Trophoblast cell (in vitro differentiated cells and primary cell): ENCODE data around the gene RBL2.

Source experiments
- DNase-seq, 2 donors: peaks; one replicate each; pipeline ENCODE4 v3.0.0-alpha.2; 2016
- H2AFZ ChIP-seq: 2 replicates; pipeline ENCODE4 v1.6.1; 2013; ENCODE audit warnings: low read length, moderate library complexity, mild to moderate bottlenecking; ENCODE audit not compliant: insufficient read depth, poor library complexity
- H2AK5ac ChIP-seq: 2 replicates; pipeline ENCODE4 v1.6.1; 2013; ENCODE audit warnings: mild to moderate bottlenecking, low read length
- H2BK120ac ChIP-seq: 2 replicates; pipeline ENCODE4 v1.6.1; 2013; ENCODE audit warnings: low read length, mild to moderate bottlenecking, moderate library complexity; ENCODE audit not compliant: insufficient read depth, poor library complexity
- H2BK12ac ChIP-seq: 2 replicates; pipeline ENCODE4 v1.6.1; 2013; ENCODE audit warnings: mild to moderate bottlenecking, low read length, moderate library complexity
- H2BK5ac ChIP-seq: 2 replicates; pipeline ENCODE4 v1.6.1; 2013; ENCODE audit warnings: low read length, low read depth, moderate library complexity, mild to moderate bottlenecking; ENCODE audit not compliant: poor library complexity
- H3K14ac ChIP-seq: 2 replicates; pipeline ENCODE4 v1.6.1; 2013; ENCODE audit warnings: mild to moderate bottlenecking, low read length
- H3K18ac ChIP-seq: 2 replicates; pipeline ENCODE4 v1.6.1; 2013; ENCODE audit warnings: mild to moderate bottlenecking, low read length
- H3K23ac ChIP-seq: 2 replicates; pipeline ENCODE4 v1.6.1; 2013; ENCODE audit warnings: low read length
- H3K27ac ChIP-seq: 2 replicates; pipeline ENCODE4 v1.5.1; 2013; ENCODE audit warnings: low read depth, mild to moderate bottlenecking, inconsistent platforms, low read length, moderate library complexity
- H3K27me3 ChIP-seq: 2 replicates; pipeline ENCODE4 v1.6.1; 2013; ENCODE audit warnings: inconsistent platforms, mild to moderate bottlenecking, low read length, moderate library complexity; ENCODE audit not compliant: insufficient read depth
- H3K36me3 ChIP-seq, 2 experiments: 1 replicate in 1 of 2; 2 replicates in 1 of 2; pipeline ENCODE4 v1.6.1; 2013; ENCODE audit warnings: low read length in 2 of 2, mild to moderate bottlenecking in 2 of 2, moderate library complexity in 1 of 2; ENCODE audit not compliant: insufficient read depth in 2 of 2, control insufficient read depth in 1 of 2
- H3K4ac ChIP-seq: 2 replicates; pipeline ENCODE4 v1.6.1; 2013; ENCODE audit warnings: low read depth, mild to moderate bottlenecking, low read length, moderate library complexity
- H3K4me1 ChIP-seq, 2 experiments: 1 replicate in 1 of 2; 2 replicates in 1 of 2; pipeline ENCODE4 v1.6.1; 2013; ENCODE audit warnings: low read length in 2 of 2, mild to moderate bottlenecking in 2 of 2, moderate library complexity in 1 of 2; ENCODE audit not compliant: insufficient read depth in 2 of 2, control insufficient read depth in 1 of 2
- H3K4me2 ChIP-seq: 2 replicates; pipeline ENCODE4 v1.6.1; 2013; ENCODE audit warnings: inconsistent platforms, mild to moderate bottlenecking, low read length, moderate library complexity
- H3K4me3 ChIP-seq: 2 replicates; pipeline ENCODE4 v1.5.1; 2013; ENCODE audit warnings: mild to moderate bottlenecking, low read depth, low read length, inconsistent platforms
- H3K79me1 ChIP-seq: one replicate; pipeline ENCODE4 v1.6.1; 2013; ENCODE audit warnings: low read length
- H3K79me2 ChIP-seq: 2 replicates; pipeline ENCODE4 v1.6.1; 2013; ENCODE audit warnings: low read length, mild to moderate bottlenecking; ENCODE audit not compliant: control insufficient read depth, insufficient read depth, poor library complexity
- H3K9ac ChIP-seq: 2 replicates; pipeline ENCODE4 v1.6.1; 2013; ENCODE audit warnings: mild to moderate bottlenecking, low read length
- H3K9me3 ChIP-seq: 2 replicates; pipeline ENCODE4 v1.6.1; 2013; ENCODE audit warnings: low read depth, mild to moderate bottlenecking, control low read depth, inconsistent platforms, low read length; ENCODE audit not compliant: insufficient read depth
- H4K12ac ChIP-seq: 2 replicates; pipeline ENCODE4 v1.6.1; 2013; ENCODE audit warnings: low read depth, mild to moderate bottlenecking, low read length, moderate library complexity
- H4K8ac ChIP-seq: 2 replicates; pipeline ENCODE4 v1.6.1; 2013; ENCODE audit warnings: low read depth, mild to moderate bottlenecking, low read length, moderate library complexity
- H4K91ac ChIP-seq: one replicate; pipeline ENCODE4 v1.6.1; 2013; ENCODE audit warnings: low read depth, mild to moderate bottlenecking, low read length, moderate library complexity
- WGBS: extraction: QIAGEN DNeasy Blood & Tissue Kit; methylation state at CpG from one replicate; pipeline ENCODE4 v1.1.7; 2013; ENCODE audit warnings: missing lambda C conversion rate; ENCODE audit not compliant: insufficient read length, insufficient coverage; ENCODE audit errors: extremely low coverage; 5-methylcytosine and 5-hydroxymethylcytosine counted together

Gene RBL2

DNA sequence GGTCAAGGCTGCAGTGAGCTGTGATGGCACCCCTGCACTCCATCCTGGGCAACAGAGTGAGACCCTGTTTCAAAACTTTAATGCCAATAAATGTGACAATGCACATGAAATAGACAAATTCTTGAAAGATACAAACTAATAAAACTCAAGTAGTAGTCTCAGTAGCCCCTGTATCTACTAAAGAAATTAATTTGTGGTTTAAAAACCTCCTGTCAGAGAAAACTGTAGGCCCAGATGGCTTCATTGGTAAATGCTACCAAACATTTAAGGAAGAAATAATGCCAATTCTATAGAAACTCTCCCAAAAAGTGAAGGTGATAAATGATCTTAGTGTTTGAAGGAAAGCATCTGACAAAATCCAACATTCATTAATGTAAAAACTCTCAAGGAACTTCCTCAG lies 52.0 kb downstream of the RBL2 start:
- Histone ChIP-seq H3K4me2 (no peak overlapping the region), H3K27me3 (no peaks in the 10 kb centered on the region), H3K14ac (no peak overlapping the region), H3K4me1 (no peaks in the 10 kb centered on the region), H3K36me3 (peaks cover 13 to 28% of the 10 kb centered on the region in 2 experiments), H2BK5ac (no peak overlapping the region), H2AFZ (no peak overlapping the region), H2AK5ac (no peak overlapping the region), H3K4ac (no peak overlapping the region), H3K79me2 (no peaks in the 10 kb centered on the region), H3K9me3 (no peaks in the 10 kb centered on the region), H3K18ac (no peak overlapping the region), H4K8ac (no peak overlapping the region), H3K4me3 (no peak overlapping the region), H3K79me1 (no peaks in the 10 kb centered on the region), H2BK12ac (no peak overlapping the region), H3K27ac (no peak overlapping the region), H3K23ac (no peak overlapping the region), H4K91ac (no peak overlapping the region), H4K12ac (no peak overlapping the region), H3K9ac (no peak overlapping the region), H2BK120ac (no peak overlapping the region)
- DNase-seq, result no peak

DNA sequence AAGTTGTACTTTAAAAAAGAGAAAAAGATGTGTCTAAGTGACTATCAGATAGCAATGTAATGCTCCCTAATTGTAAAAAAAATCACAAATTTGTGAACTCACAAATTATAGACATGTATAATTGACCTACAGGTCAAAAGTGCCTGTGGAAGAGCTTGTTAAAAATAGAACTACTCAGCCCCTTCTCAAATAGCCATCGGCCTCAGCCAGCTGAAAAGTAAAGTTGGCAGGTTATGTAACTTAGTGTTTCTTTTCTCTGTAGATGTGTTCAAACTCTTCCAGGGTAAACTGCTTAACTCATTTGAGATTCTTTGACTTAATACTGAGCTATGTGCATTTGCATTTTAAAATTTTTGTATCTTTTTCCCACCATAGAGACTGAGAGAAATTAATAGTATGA lies 55.5 kb downstream of the RBL2 start:
- no peak overlapping the region for H3K9ac ChIP-seq
- H2BK12ac ChIP-seq, result no peak overlapping the region
- no peak for DNase-seq
- no peak overlapping the region for H3K4me2 ChIP-seq
- no peaks in the 10 kb centered on the region for H3K27me3 ChIP-seq
- no peak overlapping the region for H4K12ac ChIP-seq
- H2BK120ac ChIP-seq, result no peak overlapping the region
- H3K79me1 ChIP-seq, result no peaks in the 10 kb centered on the region
- H3K27ac ChIP-seq, result no peak overlapping the region
- H2AFZ ChIP-seq, result no peak overlapping the region
- no peak overlapping the region for H4K91ac ChIP-seq
- H2BK5ac ChIP-seq, result no peak overlapping the region
- no peak overlapping the region for H3K14ac ChIP-seq
- no peak overlapping the region for H3K4ac ChIP-seq
- no peaks in the 10 kb centered on the region for H3K4me1 ChIP-seq
- no peak overlapping the region for H3K4me3 ChIP-seq
- no peaks in the 10 kb centered on the region for H3K9me3 ChIP-seq
- H2AK5ac ChIP-seq, result no peak overlapping the region
- no peak overlapping the region for H3K18ac ChIP-seq
- no peak overlapping the region for H3K23ac ChIP-seq
- no CpG with 5 or more reads among the region's 1 CpG for WGBS
- no peak overlapping the region for H4K8ac ChIP-seq
- no peaks in the 10 kb centered on the region for H3K79me2 ChIP-seq
- H3K36me3 ChIP-seq, result peaks cover 18 to 34% of the 10 kb centered on the region in 2 experiments

GRCh38 chr16:53492503-53492902 lies 58.2 kb downstream of the RBL2 start:
- no CpG with 5 or more reads among the region's 1 CpG for WGBS
- no peak overlapping the region for H2BK5ac ChIP-seq

DNA sequence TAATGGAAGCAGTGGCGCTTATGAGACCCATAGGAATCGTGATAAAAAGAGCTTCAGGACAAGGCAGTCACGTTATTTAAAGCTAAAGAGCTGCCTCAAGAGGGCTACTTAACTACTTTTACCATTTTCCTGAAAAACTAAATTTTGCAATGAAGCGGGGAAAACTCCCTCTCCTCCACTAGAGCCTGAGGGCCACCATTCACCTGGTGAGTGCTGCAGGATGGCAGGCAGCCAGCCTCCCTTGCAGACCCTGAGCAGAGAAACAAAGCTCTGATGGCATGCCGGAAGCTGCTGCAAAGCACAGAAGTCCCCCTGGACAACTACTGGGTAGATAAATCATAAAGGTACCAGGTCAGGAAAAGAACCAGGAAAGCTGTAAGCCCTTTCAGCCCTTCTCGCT lies 60.4 kb downstream of the RBL2 start:
- no peak overlapping the region for H3K23ac ChIP-seq
- no peaks in the 10 kb centered on the region for H3K4me1 ChIP-seq
- H3K79me1 ChIP-seq, result no peaks in the 10 kb centered on the region
- H3K4me2 ChIP-seq, result no peak overlapping the region
- peak overlapping the region; percentile 71 for H2BK12ac ChIP-seq
- H4K12ac ChIP-seq, result no peak overlapping the region
- H3K9ac ChIP-seq, result no peak overlapping the region
- H3K18ac ChIP-seq, result no peak overlapping the region
- H3K14ac ChIP-seq, result no peak overlapping the region
- no peak for DNase-seq
- no peak overlapping the region for H3K4me3 ChIP-seq
- no peak overlapping the region for H2BK120ac ChIP-seq
- H3K79me2 ChIP-seq, result no peaks in the 10 kb centered on the region
- WGBS, result no CpG with 5 or more reads among the region's 6 CpGs
- no peak overlapping the region for H4K8ac ChIP-seq
- no peak overlapping the region for H3K27ac ChIP-seq
- H3K9me3 ChIP-seq, result no peaks in the 10 kb centered on the region
- H2BK5ac ChIP-seq, result no peak overlapping the region
- H2AFZ ChIP-seq, result no peak overlapping the region
- H3K36me3 ChIP-seq, result peaks cover 37 to 59% of the 10 kb centered on the region in 2 experiments
- H3K4ac ChIP-seq, result no peak overlapping the region
- H3K27me3 ChIP-seq, result no peaks in the 10 kb centered on the region
- no peak overlapping the region for H4K91ac ChIP-seq
- H2AK5ac ChIP-seq, result no peak overlapping the region

More at GRCh38 chr16:53492503-53492902, 58.2 kb downstream of the RBL2 start:
- H3K14ac ChIP-seq, result no peak overlapping the region
- no peak overlapping the region for H3K9ac ChIP-seq
- H3K4me3 ChIP-seq, result no peak overlapping the region
- H4K8ac ChIP-seq, result no peak overlapping the region
- no peak overlapping the region for H3K4me2 ChIP-seq
- no peak overlapping the region for H2AK5ac ChIP-seq
- no peak overlapping the region for H2AFZ ChIP-seq
- DNase-seq, result no peak
- H2BK12ac ChIP-seq, result no peak overlapping the region
- H3K23ac ChIP-seq, result no peak overlapping the region
- H3K79me1 ChIP-seq, result no peaks in the 10 kb centered on the region
- H4K91ac ChIP-seq, result no peak overlapping the region
- H3K27ac ChIP-seq, result no peak overlapping the region
- no peak overlapping the region for H2BK120ac ChIP-seq
- H3K18ac ChIP-seq, result no peak overlapping the region
- no peaks in the 10 kb centered on the region for H3K79me2 ChIP-seq
- H3K36me3 ChIP-seq, result peaks cover 34 to 53% of the 10 kb centered on the region in 2 experiments
- no peaks in the 10 kb centered on the region for H3K27me3 ChIP-seq
- H4K12ac ChIP-seq, result no peak overlapping the region
- H3K4me1 ChIP-seq, result no peaks in the 10 kb centered on the region
- no peaks in the 10 kb centered on the region for H3K9me3 ChIP-seq
- no peak overlapping the region for H3K4ac ChIP-seq
